Gastrocnemius medialis (tissue), 4 donors: ENCODE measurements around the gene ADD2.

ENCODE experiments used
- POLR2A ChIP-seq, 2 donors: fragments of 450-650 bp; IDR thresholded peaks; one replicate each; pipeline ENCODE4 v1.6.1; 2017; ENCODE audit warnings: antibody characterized with exemption in 2 of 2, mild to moderate bottlenecking in 2 of 2, moderate library complexity in 2 of 2
- TF ChIP-seq, protein P1 (sequence below), 5 experiments: fragments of 450-650 bp in 3 of 5; fragments of 200-600 bp in 2 of 5; sonication (generic) in 2 of 5; IDR thresholded peaks in 4 of 5; conservative IDR thresholded peaks in 1 of 5; 1 replicate in 4 of 5; 2 replicates in 1 of 5; pipeline ENCODE4 v1.5.1; 2016 to 2019; ENCODE audit warnings: antibody characterized with exemption in 5 of 5, mild to moderate bottlenecking in 3 of 5, moderate library complexity in 3 of 5

DNA sequence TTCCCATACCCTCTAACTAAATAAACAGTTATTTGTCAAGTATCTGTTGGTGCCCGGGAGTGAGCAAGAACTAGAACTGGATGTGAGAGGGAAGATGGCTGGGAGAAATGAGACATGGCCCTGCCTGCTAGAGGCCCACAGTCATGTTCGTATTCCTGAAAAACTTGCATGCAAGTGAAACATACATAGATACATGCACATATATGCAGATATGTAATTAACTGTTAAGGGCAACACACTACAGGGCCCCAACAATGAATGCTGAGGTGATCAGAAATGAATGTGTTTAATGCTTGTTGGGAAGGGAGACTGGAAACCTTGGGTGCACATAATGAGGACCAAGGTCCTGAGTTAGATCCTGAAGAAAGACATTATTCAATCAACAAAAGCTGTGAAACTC, 49.8 kb downstream of the ADD2 start:
- TF ChIP-seq, protein P1, sequence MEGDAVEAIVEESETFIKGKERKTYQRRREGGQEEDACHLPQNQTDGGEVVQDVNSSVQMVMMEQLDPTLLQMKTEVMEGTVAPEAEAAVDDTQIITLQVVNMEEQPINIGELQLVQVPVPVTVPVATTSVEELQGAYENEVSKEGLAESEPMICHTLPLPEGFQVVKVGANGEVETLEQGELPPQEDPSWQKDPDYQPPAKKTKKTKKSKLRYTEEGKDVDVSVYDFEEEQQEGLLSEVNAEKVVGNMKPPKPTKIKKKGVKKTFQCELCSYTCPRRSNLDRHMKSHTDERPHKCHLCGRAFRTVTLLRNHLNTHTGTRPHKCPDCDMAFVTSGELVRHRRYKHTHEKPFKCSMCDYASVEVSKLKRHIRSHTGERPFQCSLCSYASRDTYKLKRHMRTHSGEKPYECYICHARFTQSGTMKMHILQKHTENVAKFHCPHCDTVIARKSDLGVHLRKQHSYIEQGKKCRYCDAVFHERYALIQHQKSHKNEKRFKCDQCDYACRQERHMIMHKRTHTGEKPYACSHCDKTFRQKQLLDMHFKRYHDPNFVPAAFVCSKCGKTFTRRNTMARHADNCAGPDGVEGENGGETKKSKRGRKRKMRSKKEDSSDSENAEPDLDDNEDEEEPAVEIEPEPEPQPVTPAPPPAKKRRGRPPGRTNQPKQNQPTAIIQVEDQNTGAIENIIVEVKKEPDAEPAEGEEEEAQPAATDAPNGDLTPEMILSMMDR (IDR thresholded peaks at IDR 0.05 in 4 of 5, conservative IDR thresholded peaks at IDR 0.05 in 1 of 5): no peak
- no peak for TF ChIP-seq POLR2A (IDR thresholded peaks at IDR 0.05)
